HG03039 (cell line): ENCODE results near the gene CERKL.

Experiments
- ATAC-seq: cut with Tn5 transposase; IDR thresholded peaks from one replicate; pipeline ENCODE4 v1.9.1; 2021; ENCODE audit warnings: mild to moderate bottlenecking, moderate library complexity; ENCODE audit not compliant: unreplicated experiment

Gene CERKL

DNA sequence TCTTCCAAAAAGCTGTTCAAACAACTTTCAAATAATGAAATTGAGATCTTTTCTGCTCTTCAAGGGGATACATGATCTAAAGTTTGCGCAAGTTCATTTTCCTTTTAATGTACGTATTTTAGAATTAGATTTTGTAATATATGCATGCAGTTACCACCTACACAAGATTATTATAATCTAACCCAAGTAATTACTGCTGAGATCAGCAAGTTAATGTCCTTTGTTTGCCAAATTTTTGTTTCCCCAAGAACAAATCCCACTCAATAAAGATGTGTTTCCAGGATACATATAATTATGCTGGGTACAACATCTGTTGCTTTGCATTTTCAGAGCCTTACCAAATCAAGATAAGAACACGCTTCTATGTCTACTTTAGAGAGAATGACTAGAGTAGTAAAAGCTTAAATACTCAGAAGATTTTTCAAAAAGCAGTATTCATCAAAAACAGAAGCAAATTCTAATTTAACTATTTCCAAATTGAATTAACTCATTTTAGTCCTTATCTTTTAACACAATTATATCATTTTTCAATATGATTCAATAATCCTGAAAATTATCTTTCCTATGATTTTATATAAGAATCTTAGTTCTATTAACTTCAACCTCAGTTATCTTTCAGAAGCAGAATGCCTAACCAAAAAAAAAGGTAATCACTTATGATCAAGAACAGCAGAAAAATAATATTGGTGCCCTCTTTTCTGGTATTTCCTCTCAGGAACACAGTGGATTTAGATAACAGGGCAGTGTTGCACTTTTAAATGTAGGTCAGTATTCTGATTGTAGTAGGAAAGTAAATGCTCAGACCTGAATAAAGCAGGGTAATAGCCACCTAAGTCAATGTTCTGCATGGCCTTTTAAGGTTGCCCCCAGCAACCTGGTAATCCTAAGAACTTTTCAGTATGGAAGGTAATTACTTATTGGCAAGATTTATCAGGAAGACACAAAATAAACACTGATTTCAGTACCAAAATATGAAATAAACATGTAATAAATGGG lies 28.0 kb downstream of the CERKL start:
- no peak for ATAC-seq

DNA sequence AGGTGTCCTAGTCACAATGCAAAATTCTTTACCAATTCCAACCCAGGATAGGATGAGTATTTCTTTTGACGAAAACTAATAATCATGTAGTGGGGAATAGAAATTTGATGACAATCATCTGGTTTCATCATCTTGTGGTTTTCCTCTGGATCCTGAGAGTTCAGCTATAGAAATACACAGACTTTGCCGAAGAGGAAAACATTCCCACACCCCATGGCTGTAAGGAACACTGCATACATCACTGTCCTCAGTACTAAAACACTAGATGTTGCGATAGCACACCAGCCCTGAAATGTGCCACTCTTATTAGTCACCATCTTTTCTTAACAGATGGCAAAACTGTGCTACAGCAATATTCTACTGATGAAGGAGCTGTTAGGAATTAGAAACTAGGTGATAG lies 29.4 kb downstream of the CERKL start:
- ATAC-seq = no peak

DNA sequence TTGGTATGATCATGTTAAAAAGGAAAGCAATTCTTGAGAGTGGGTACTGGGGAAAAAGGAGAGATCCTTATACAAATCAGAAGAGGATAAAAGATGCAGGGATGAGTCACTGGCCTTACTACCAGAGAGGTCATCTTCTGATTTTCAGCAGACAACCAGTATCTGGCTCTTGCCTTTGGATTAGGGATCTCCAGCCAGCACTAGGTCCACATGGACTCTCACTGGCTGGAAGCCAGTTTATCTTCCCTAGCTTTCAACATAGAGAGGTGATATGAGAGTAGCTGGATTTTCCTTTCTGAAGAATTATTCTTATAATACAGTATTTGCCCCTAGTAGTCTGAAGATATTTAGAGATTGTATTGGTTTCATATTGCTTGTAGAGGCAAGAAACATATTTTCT lies 30.2 kb downstream of the CERKL start:
- no peak for ATAC-seq

DNA sequence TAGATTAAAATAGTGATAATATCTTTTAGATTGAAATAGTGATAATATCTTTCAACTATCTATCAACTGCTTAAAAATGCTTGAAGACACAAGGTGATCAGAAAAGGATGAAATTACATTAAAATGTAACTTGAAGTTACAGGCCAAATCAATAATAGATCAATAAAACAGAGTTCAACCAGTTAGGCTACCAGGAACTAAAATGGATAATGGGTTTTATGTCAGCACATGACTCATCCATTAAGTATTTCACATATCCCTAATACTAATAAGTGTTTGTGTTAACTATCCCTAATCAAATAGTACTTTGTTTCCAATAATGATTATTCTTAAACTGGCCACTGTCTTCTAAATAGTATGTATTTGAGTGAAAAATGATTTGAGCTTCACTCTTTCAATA lies 33.7 kb downstream of the CERKL start:
- ATAC-seq = no peak

DNA sequence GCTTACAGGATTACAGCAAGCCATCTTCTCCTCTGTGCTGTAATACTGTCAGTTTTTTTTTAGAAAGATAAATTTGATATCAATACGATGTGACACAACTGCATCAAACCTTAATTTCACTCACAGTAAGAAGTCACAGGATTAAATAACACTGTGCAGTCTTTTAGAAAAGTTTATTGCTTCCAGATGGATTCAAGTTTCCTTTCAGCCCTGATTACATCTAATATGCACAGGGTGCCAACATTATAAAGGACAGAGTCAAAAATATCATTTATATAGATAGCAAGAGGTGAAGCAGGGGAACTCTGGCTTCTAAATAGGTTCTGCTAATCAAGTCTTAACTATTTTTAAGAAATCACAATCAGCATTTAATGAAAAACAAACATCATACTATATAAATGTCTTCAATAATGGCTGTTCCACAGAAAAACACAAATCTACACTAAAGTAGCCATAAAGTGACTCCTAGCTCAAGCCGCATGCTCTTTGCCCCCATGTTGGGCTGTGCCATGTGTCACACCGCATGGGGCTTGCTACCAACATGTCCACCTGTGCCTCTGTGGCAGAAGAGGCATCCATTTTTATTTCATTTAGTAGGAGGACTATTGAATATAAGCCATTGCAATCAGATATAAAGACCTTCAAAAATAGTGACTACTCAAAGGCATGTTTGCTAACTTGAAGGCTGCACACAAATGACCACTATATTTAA lies 35.0 kb downstream of the CERKL start:
- no peak for ATAC-seq

DNA sequence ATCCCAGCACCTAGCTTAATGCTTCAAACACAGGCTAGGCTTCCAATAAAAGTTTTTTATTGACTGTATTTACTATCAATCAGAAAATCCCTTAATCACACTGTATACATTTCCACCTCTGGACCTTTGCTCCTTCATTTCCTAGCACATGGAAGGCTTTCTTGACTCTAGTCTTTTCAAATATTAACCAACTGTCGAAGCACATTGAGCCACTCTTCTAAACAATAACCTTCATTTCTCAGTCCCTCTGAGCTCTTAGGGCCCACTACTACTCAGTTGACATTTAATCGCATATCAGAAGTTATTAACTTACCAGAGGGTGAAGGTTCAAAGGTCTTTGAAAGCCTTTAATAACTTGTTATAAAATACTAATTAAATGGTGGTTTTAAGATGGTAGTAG lies 37.4 kb downstream of the CERKL start:
- no peak for ATAC-seq

DNA sequence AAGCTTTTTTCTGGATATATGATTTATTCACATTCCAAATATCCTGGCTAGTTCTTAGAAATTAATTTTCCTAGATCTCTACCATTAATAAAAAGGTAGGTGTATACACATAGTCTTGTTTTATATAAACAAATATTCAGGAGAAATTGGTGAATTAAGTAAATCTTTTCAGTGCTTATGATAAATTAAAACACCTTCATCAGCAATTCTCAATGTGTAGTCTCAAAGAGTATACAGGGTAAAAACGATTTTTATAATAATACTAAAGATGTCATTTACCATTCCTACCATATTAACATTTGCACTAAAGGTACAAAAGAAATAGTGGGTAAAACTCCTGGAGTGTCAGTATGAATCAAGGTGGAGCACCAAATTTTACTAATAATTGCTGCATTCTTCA lies 40.2 kb downstream of the CERKL start:
- ATAC-seq = no peak

DNA sequence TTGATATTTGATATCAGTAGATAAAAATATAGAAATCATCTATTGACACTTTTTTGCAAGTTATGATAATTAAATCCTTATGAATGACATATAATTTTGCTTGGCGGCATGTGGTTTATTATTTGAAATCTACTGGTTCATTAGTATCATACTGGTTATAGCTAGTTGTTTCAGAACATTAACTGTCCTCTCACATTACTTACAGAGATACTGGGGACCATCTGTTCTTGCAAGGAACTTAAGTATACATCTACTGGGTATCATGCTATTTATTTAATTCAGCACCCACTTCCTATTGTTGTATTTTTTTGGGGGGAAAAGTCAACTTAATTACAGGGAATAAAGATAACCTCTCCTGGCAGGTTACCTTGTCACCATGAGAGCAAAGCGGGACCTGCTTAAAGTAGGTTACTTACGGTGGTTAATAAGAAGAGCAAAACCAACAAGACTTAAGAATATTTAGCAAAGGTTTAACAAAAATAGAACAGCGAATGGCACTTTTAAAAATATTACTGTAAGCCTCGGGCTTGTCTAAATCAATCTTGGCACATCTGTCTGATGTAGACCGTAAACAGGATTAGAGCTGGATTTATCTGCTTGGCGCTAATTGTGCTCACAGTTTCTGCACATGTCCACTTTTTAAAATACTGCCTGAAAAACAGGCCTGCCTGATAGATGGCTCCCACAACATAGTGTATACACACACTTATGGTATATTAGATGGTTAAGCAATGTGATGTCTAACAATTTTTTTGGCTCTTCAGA lies 41.8 kb downstream of the CERKL start:
- no peak for ATAC-seq

DNA sequence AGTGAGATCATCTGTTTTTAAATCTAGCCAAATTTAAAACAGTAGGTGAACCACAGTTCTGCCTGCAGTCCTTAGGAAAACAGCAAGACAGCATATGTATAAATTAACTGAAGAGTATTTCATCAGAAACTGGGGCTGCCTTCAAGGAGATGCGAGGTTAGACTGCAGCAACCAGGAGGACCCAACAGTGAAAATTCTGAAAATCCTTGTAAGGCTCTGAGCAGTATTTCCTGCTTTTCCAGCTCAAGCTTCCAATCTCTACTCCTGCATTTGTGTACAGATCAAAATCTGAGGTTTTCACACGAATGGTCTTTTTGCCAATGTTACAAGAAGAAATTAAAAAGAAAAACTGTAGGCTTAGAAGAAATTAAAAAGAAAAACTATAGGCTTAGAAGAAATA lies 43.7 kb downstream of the CERKL start:
- no peak for ATAC-seq

DNA sequence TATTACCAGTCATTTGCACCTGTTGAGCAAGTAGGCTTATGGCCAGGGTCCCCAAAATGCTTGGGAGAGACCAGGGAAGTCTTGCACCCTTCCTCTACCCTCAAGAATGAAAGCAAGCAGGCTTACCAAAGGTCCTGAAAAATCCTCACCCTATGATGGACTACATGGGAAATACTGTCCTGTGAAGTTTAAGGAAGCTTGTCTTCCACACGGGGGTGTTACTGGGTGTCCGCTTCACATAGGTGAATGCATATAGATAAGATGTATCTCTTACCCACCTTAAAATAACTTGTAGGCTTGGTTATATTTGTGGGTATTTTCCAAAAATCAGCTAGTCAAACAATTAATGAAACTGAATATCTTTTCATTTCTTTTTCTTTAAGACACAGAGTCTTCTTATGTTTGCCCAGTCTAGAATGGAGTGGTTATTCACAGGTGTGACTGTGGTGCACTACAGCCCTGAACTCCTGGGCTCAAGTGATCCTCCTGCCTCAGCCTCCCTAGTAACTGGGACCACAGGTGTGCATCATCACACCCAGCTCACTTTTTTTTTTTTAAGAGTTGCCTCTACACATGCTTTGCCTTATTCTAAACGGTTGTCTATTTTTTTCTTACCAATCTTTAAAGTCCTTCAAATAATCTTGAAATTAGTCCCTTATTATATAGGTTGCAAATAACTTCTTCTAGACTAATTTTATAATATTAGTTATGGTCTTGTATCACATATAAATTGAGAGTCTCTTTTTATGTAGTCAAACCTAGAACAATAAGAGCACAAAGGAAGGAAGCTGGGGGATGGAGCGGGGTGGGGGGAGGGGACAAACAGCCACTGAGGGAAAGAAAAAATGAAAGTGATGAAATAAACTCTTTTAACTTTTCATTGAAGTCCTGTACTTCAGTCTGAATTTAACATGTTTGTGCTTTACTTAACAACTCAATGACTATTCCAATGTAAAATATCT lies 49.0 kb downstream of the CERKL start:
- ATAC-seq = no peak

DNA sequence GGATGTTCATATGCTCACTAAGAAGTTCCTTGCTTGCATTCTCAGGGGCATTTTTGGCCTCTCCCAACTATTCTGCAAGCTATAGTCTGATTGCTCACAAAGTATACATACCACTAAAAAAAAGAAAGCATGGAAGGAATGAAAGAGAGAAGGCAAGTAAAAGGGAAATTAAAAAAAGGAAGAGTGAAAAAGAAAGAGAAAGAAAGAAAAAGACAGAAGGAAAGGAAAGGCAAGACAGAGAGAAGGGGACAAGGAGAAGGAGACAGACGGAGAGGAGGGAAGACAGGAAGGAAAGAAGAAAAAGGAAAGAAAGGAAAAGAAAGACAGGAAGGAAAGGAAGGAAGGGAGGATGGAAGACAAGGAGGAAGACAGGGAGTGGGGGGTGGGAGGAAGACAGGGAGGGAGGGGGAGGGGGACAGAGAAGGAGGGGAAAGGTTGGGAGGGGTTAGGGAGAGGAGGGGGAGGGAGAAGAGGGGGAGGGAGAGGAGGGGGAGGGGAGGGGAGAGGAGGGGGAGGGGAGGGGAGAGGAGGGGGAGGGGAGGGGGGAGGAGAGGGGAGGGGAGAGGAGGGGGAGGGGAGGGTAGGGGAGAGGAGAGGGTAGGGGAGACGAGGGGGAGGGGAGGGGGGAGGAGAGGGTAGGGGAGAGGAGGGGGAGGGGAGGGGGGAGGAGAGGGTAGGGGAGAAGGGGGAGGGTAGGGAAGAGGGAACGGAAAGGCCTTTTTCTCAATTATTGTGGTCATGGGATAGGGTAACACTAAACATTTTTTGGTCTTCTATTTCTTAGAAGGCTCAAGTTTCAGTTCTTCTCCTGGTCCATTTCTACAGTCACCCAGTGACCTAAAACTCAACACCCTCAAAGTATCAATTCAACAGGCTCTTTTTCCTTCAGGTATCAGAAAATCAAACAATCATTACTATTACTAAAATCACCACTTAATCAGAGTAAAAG lies 50.7 kb downstream of the CERKL start:
- no peak for ATAC-seq

DNA sequence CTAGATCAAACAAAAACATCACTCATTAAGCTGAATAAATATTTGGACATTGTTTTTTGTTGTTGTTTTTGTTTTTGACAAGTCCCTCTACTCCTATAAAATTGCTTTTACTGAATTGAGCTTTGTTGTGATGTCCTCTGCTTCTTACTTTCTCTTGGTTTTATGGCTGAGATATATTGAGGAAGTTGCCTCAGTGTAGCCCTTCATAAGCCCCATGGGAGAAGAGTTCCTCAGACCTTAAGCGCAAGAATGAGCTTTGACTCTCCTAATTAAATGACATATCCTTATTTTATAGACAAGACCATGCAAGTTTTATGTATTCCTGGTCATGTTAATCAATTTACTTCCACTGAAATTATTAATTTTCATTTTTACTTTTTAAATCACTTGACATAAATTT lies 54.9 kb downstream of the CERKL start:
- no peak for ATAC-seq

DNA sequence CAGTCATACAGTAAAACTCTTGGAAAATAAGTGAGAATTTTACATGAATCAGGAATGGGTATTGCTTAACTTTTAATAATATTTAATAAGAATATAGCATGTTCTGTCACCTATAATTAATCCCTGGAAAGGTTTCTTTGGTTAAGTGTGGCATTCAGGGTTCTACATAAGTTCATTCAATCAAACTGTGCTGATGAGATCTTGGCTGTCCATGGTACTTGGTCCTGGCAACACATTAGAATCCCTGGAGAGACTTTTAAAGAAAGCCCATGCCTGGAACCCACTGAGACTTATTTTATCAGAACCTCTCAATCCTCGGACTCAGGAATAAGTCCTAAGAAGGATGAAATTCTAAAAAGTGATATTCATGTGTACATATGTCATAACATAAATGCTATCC lies 60.3 kb downstream of the CERKL start:
- ATAC-seq = no peak

DNA sequence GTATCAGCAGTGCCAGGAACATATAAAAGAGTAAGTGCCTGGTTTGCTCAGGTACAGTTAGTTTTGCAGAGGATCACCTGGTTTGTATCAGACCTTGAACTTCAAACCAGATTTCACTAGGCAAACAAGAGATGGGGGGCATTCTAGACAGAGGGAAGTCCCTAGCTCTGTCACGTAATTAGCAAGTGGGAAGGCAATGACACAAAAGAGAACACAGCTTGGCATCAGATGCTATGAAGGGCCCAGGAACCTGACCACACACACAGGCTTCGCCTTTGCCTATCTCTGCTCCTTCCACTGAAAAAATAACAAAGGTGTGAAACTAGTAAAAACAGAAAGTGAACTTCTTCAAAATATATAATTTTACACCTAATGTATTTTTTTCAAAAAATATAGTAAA lies 62.6 kb downstream of the CERKL start:
- peak; percentile 53 for ATAC-seq

DNA sequence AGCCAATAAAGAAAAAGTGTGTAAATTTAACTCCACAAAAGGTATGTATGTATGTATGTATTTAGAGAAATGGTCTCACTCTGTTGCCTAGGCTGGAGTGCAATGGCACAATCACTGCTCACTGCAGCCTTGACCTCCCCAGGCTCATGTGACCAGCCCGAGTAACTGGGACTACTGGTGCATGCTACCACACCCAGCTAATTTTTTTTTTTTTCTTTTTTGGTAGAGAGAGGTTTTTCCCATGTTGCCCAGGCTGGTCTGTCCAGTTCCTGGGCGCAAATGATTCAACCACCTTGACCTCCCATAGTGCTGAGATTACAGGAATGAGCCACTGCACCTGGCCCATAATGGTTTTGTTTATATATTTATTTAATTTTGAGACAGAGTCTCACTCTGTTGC lies 67.1 kb downstream of the CERKL start:
- no peak for ATAC-seq

DNA sequence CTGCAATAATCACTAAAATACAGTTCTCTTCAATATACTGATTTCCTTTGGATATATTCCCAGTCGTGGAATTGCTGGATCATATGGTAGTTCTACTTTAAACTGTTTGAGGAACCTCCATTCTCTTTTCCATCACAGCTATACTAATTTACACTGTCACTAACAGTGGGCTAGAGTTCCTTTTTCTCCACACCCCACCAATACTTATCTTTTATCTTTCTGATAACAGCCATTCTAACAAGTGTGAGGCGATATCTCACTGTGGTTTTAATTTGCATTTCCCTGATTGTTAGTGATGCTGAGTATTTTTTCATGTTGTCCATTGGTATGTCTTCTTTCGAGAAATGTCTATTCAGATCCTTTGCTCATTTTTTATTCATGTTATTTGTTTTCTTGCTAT lies 68.4 kb downstream of the CERKL start:
- no peak for ATAC-seq

DNA sequence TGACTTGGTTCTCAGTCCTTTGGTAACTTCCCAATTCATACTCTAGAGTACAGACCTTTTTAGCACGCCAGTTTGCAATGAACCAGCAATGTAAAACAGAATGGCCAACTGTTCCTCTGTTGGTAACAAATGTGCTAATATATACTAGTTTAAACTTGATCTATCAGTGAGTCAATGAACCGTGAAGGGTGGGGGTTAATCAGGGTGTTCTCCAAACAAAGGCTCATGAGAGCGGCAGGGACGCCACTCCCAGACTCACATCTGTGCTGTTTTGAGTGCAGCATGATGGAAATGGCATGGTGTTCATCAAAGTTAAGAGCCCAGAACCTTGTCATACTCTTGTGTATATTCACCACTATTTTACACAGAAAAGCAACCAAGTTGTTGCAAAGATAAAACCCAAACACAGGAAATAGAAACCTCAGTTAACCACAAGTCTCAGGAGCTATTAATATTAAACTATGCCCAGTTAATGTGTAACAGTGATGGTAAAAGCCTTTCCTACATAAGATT lies 70.3 kb downstream of the CERKL start:
- peak; percentile 90 for ATAC-seq

DNA sequence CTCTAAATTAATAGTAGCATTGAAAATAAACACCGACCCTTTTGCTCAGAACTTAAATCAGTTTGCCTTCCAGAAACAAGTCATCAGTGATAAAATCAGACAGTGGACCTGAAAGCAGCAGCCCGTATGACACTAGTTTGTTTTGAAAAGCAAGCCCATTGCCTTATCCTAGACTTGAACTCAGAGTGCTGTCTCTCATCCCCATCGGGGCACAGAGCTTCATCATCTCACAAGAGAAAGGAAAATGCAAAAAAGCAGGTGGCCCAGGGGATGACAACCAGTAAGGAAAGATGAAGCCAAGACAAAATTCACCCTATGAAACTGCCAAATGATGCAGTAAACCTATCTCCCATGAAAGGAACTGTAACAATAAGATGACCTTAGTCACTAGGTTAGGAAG lies 71.2 kb downstream of the CERKL start:
- no peak for ATAC-seq

DNA sequence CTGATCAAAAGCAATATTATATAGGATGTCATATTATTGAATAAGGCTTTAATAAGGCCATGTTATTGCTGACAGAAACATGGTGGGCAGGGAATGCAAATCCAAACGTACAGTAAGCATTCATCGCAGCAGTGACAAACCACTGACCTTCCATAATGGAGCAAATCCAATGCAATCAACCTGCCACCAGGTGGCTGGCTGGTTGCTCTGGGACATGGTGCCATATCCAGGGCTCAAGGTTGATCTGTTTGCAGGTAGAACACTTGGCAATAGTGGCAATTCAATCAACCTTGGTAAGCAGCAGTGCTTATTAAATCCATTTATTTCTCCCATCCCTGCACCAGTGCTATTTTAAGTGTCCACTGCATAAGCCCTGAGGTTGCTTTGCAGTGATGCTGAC lies 75.4 kb downstream of the CERKL start:
- no peak for ATAC-seq
